Lower leg skin (tissue), 4 donors: ENCODE data around the gene OR6V1. TPM values are rescaled to one million over a fixed set of nuclear protein-coding genes. Genes with fewer than 3 reads are reported as not detected.
"Not testable (repeated sequence)": the region's sequence is repeated elsewhere in the genome, so short reads cannot be mapped to it uniquely, and the experiment has no call there.

Experiments used
- DNase-seq, 2 donors: peaks; one replicate each; pipeline ENCODE4 v3.0.0-alpha.2; 2019; ENCODE audit warnings: low spot score in 2 of 2
- H3K4me3 ChIP-seq: fragments of 200-600 bp; sonication (generic); 2 replicates; pipeline ENCODE4 v1.5.1; 2017; ENCODE audit warnings: mild to moderate bottlenecking, low read depth; ENCODE audit not compliant: poor library complexity, severe bottlenecking
- POLR2A ChIP-seq, 2 donors: fragments of 450-650 bp; IDR thresholded peaks; one replicate each; pipeline ENCODE4 v1.6.1; 2016 to 2017; ENCODE audit warnings: antibody characterized with exemption in 2 of 2, mild to moderate bottlenecking in 1 of 2, moderate library complexity in 1 of 2
- WGBS, 2 donors: methylation state at CpG; one replicate each; pipeline ENCODE4 v1.1.5; 2018; 5-methylcytosine and 5-hydroxymethylcytosine counted together
- intact Hi-C: fragments of 100-400 bp; cut with DNase I; formaldehyde crosslinking; loops from one replicate; pipeline ENCODE4 v1.15.0; 2023; ENCODE audit warnings: low total_unique reads
- total RNA-seq, 4 donors: library from RNA; depleted of rRNA; stranded (reverse); fragments of >200 nt; gene quantifications; one replicate each; pipeline ENCODE4 v1.1.0, GENCODE V29; 2016
- TF ChIP-seq, protein P1 (sequence below), 3 donors: fragments of 450-650 bp; IDR thresholded peaks; one replicate each; pipeline ENCODE4 v1.5.1; 2016; ENCODE audit warnings: antibody characterized with exemption in 3 of 3, mild to moderate bottlenecking in 3 of 3, moderate library complexity in 2 of 3

Gene OR6V1
- total RNA-seq, 4 donors from 2014 or later, result not detected

- TF ChIP-seq, protein P1, sequence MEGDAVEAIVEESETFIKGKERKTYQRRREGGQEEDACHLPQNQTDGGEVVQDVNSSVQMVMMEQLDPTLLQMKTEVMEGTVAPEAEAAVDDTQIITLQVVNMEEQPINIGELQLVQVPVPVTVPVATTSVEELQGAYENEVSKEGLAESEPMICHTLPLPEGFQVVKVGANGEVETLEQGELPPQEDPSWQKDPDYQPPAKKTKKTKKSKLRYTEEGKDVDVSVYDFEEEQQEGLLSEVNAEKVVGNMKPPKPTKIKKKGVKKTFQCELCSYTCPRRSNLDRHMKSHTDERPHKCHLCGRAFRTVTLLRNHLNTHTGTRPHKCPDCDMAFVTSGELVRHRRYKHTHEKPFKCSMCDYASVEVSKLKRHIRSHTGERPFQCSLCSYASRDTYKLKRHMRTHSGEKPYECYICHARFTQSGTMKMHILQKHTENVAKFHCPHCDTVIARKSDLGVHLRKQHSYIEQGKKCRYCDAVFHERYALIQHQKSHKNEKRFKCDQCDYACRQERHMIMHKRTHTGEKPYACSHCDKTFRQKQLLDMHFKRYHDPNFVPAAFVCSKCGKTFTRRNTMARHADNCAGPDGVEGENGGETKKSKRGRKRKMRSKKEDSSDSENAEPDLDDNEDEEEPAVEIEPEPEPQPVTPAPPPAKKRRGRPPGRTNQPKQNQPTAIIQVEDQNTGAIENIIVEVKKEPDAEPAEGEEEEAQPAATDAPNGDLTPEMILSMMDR (IDR thresholded peaks at IDR 0.05), result no peak
- TF ChIP-seq POLR2A (IDR thresholded peaks at IDR 0.05), result no peak
- no peak overlapping the region for H3K4me3 ChIP-seq
- no peak for DNase-seq
- intact Hi-C loops, result no loop called here
Measured at GRCh38 chr7:143074141-143074540, 22.0 kb downstream of the OR6V1 start.

GRCh38 chr7:143085109-143085508 lies 33.0 kb downstream of the OR6V1 start:
- intact Hi-C loops, result no loop called here
- DNase-seq, result no peak
- no peak for TF ChIP-seq POLR2A (IDR thresholded peaks at IDR 0.05)
- TF ChIP-seq, protein P1 (IDR thresholded peaks at IDR 0.05), result no peak
- 62 to 69% methylated on average over 1 of the region's 1 CpG for WGBS, 2 donors
- no peak overlapping the region for H3K4me3 ChIP-seq

GRCh38 chr7:143085610-143086009 lies 33.5 kb downstream of the OR6V1 start:
- WGBS, 2 donors, result 77 to 84% methylated on average over 3 of the region's 3 CpGs
- DNase-seq, intact Hi-C loops, H3K4me3 ChIP-seq: not testable (repeated sequence)

DNA sequence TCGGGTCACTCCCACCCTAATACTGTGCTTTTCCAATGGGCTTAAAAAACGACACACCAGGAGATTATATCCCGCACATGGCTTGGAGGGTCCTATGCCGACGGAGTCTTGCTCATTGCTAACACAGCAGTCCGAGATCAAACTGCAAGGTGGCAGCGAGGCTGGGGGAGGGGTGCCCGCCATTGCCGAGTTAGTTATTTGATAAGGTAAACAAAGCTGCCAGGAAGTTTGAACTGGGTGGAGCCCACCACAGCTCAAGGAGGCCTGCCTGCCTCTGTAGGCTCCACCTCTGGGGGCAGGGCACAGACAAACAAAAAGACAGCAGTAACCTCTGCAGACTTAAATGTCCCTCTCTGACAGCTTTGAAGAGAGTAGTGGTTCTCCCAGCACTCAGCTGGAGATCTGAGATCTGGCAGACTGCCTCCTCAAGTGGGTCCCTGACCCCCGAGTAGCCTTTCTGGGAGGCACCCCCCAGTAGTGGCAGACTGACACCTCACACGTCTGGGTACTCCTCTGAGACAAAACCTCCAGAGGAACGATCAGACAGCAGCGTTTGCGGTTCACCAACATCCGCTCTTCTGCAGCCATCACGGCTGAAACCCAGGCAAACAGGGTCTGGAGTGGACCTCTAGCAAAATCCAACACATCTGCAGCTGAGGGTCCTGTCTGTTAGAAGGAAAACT lies 36.5 kb downstream of the OR6V1 start:
- intact Hi-C loops, result not testable (repeated sequence)

DNA sequence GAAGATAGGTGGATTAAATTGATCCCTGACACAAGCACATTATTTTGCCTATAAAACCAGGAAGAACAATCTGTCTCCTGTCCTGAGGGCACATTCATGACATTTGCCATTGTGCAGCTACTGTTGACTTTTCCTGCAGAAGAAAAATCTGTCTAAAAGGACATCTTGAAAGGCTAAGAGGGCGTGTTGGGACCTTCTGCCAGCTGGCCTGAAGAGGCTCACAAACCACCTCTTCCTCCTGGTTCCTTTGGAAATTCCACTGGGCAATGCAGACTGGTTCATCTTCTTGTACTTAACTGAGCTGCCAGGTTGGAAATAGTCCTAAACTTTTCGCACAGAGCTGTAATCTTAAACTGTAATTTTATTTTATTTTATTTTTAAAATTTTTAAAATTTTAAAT lies 44.0 kb downstream of the OR6V1 start:
- intact Hi-C loops, result no loop called here
- no peak for DNase-seq
- 69 to 81% methylated on average over 2 of the region's 2 CpGs for WGBS, 2 donors
- TF ChIP-seq, protein P1 (IDR thresholded peaks at IDR 0.05), result no peak
- H3K4me3 ChIP-seq, result no peak overlapping the region

More for the DNA sequence above, 36.5 kb downstream of the OR6V1 start:
- not testable (repeated sequence) for DNase-seq, H3K4me3 ChIP-seq
- 90 to 94% methylated on average over 16 of the region's 16 CpGs for WGBS, 2 donors

- DNase-seq, H3K4me3 ChIP-seq, intact Hi-C loops: not testable (repeated sequence)
- 74 to 82% methylated on average over 1 of the region's 1 CpG for WGBS, 2 donors
Measured at GRCh38 chr7:143099579-143099978, 47.4 kb downstream of the OR6V1 start.

Other genes starting within 250 kb of the OR6V1 start
- gene EPHB6, start 197.3 kb upstream of the OR6V1 start, total RNA-seq, result 100 to 1,000 TPM; 158 to 346 (median 221) TPM
- gene TRPV6, start 166.6 kb upstream of the OR6V1 start, total RNA-seq, result 10 to 100 TPM; 10.3 to 13.4 (median 11.5) TPM
- gene TRPV5, start 118.6 kb upstream of the OR6V1 start, total RNA-seq, result not detected
- gene LLCFC1, start 112.9 kb upstream of the OR6V1 start, total RNA-seq, result not detected
- gene KEL, start 90.0 kb upstream of the OR6V1 start, total RNA-seq, result under 1 TPM in 3 of 4 donors, not detected in 1; 0.08 to 0.58 (median 0.47) TPM
- gene OR9A2, start 25.2 kb upstream of the OR6V1 start, total RNA-seq, result not detected
- gene PIP, start 79.7 kb downstream of the OR6V1 start, total RNA-seq, result 1,000 to 10,000 TPM in 1 of 4 donors, 100 to 1,000 TPM in 2, 10 to 100 TPM in 1; 64.4 to 1,497 (median 370) TPM
- not detected for gene TAS2R39, start 131.1 kb downstream of the OR6V1 start, total RNA-seq
- gene TAS2R40, start 169.7 kb downstream of the OR6V1 start, total RNA-seq, result not detected
- 100 to 1,000 TPM in 3 of 4 donors, 10 to 100 TPM in 1; 97.0 to 180 (median 139) TPM for gene GSTK1, start 211.1 kb downstream of the OR6V1 start, total RNA-seq
- gene TMEM139, start 232.6 kb downstream of the OR6V1 start, total RNA-seq, result 10 to 100 TPM in 3 of 4 donors, 1 to 10 TPM in 1; 7.8 to 12.8 (median 11.6) TPM
- 10 to 100 TPM in 3 of 4 donors, 1 to 10 TPM in 1; 9.6 to 22.7 (median 16.0) TPM for gene CASP2, start 236.0 kb downstream of the OR6V1 start, total RNA-seq